Astrocyte (in vitro differentiated cells and primary cell): ENCODE results near the gene CIPC. TPM values are rescaled to one million over a fixed set of nuclear protein-coding genes. Genes with fewer than 3 reads are reported as not detected.

Experiments
- DNase-seq: peaks from one replicate; pipeline ENCODE4 v3.0.0-alpha.2; 2010; ENCODE audit warnings: low read depth
- FAIRE-seq: peaks from 2 replicates; lab custom pipeline; 2011; peaks lifted over from hg19 to GRCh38; lab: Jason Lieb, UNC
- H2AFZ ChIP-seq: 2 replicates; pipeline ENCODE4 v1.6.0; 2012; ENCODE audit warnings: low read depth, low read length, inconsistent platforms
- H3K27ac ChIP-seq: 2 replicates; pipeline ENCODE4 v1.5.1; 2011; ENCODE audit warnings: low read depth, low read length, inconsistent platforms
- H3K27me3 ChIP-seq: 2 replicates; pipeline ENCODE4 v1.6.0; 2011; ENCODE audit warnings: low read length, inconsistent platforms; ENCODE audit not compliant: insufficient read depth
- H3K36me3 ChIP-seq: 2 replicates; pipeline ENCODE4 v1.5.1; 2011; ENCODE audit warnings: low read length, inconsistent platforms; ENCODE audit not compliant: insufficient read depth
- H3K4me1 ChIP-seq: 2 replicates; pipeline ENCODE4 v1.5.1; 2011; ENCODE audit warnings: low read length, inconsistent platforms; ENCODE audit not compliant: insufficient read depth
- H3K4me2 ChIP-seq: 2 replicates; pipeline ENCODE4 v1.6.0; 2012; ENCODE audit warnings: low read length, inconsistent platforms
- H3K4me3 ChIP-seq: 2 replicates; pipeline ENCODE4 v1.5.1; 2011; ENCODE audit warnings: low read depth, mild to moderate bottlenecking, low read length, inconsistent platforms; ENCODE audit not compliant: insufficient read depth
- H3K79me2 ChIP-seq: 2 replicates; pipeline ENCODE4 v1.6.0; 2012; ENCODE audit warnings: mild to moderate bottlenecking, low read length, inconsistent platforms; ENCODE audit not compliant: insufficient read depth
- H3K9ac ChIP-seq: 2 replicates; pipeline ENCODE4 v1.6.0; 2012; ENCODE audit warnings: mild to moderate bottlenecking, low read length, inconsistent platforms
- H3K9me3 ChIP-seq: 2 replicates; pipeline ENCODE4 v1.5.1; 2012; ENCODE audit warnings: low read depth, mild to moderate bottlenecking, low read length, inconsistent platforms; ENCODE audit not compliant: insufficient read depth
- H4K20me1 ChIP-seq: 2 replicates; pipeline ENCODE4 v1.6.0; 2012; ENCODE audit warnings: low read length, inconsistent platforms; ENCODE audit not compliant: insufficient read depth
- H3K27ac Mint-ChIP-seq: one replicate; pipeline ENCODE4 v1.8.0; 2021; ENCODE audit warnings: mild to moderate bottlenecking, mixed read lengths; ENCODE audit not compliant: unreplicated experiment
- H3K27me3 Mint-ChIP-seq: one replicate; pipeline ENCODE4 v1.8.0; 2021; ENCODE audit warnings: low read depth, mixed read lengths; ENCODE audit not compliant: unreplicated experiment
- H3K36me3 Mint-ChIP-seq: one replicate; pipeline ENCODE4 v1.8.0; 2021; ENCODE audit warnings: low read depth, mixed read lengths; ENCODE audit not compliant: unreplicated experiment
- H3K4me1 Mint-ChIP-seq: one replicate; pipeline ENCODE4 v1.8.0; 2021; ENCODE audit warnings: low read depth, mixed read lengths; ENCODE audit not compliant: unreplicated experiment
- H3K4me3 Mint-ChIP-seq: one replicate; pipeline ENCODE4 v1.8.0; 2021; ENCODE audit warnings: mild to moderate bottlenecking, moderate library complexity, mixed read lengths; ENCODE audit not compliant: unreplicated experiment
- H3K9me3 Mint-ChIP-seq: one replicate; pipeline ENCODE4 v1.8.0; 2021; ENCODE audit warnings: mild to moderate bottlenecking, mixed read lengths; ENCODE audit not compliant: unreplicated experiment
- CTCF ChIP-seq: IDR thresholded peaks from 2 replicates; pipeline ENCODE4 v1.5.1; 2011; ENCODE audit warnings: low read depth, mild to moderate bottlenecking, inconsistent platforms, low read length, moderate library complexity; ENCODE audit not compliant: insufficient read depth
- EZH2 ChIP-seq: IDR thresholded peaks from 2 replicates; pipeline ENCODE4 v1.6.1; 2012; ENCODE audit warnings: mild to moderate bottlenecking, low read length, inconsistent platforms; ENCODE audit not compliant: insufficient read depth
- total RNA-seq: library from RNA; stranded (reverse); gene quantifications from 2 replicates; pipeline ENCODE4 v1.2.1, GENCODE V29; 2021

CIPC gene
- total RNA-seq, 1 donor from 2014 or later = 20.2 TPM

GRCh38 chr14:77105145-77105939 is 7.3 kb downstream of the CIPC start:
- no peak for FAIRE-seq
- H3K4me1 Mint-ChIP-seq = peaks cover 20% of the 10 kb centered on the region

GRCh38 chr14:77106666-77107065 is 8.6 kb downstream of the CIPC start:
- H3K4me3 Mint-ChIP-seq = no peak overlapping the region
- no peak for TF ChIP-seq EZH2
- Histone ChIP-seq H3K9ac (no peak overlapping the region), H3K79me2 (peaks cover 22% of the 10 kb centered on the region), H3K36me3 (peaks cover 7% of the 10 kb centered on the region), H3K27me3 (no peaks in the 10 kb centered on the region), H4K20me1 (peaks cover 14% of the 10 kb centered on the region), H3K27ac (no peak overlapping the region), H3K4me1 (peaks cover 4% of the 10 kb centered on the region), H3K9me3 (no peaks in the 10 kb centered on the region), H2AFZ (no peak overlapping the region), H3K4me3 (no peak overlapping the region), H3K4me2 (no peak overlapping the region)
- H3K9me3 Mint-ChIP-seq = no peaks in the 10 kb centered on the region
- no peak for FAIRE-seq
- peaks cover 27% of the 10 kb centered on the region for H3K4me1 Mint-ChIP-seq
- DNase-seq = no peak
- H3K36me3 Mint-ChIP-seq = peaks cover 1% of the 10 kb centered on the region
- H3K27me3 Mint-ChIP-seq = no peaks in the 10 kb centered on the region
- no peak overlapping the region for H3K27ac Mint-ChIP-seq

More at GRCh38 chr14:77105145-77105939, 7.3 kb downstream of the CIPC start:
- Mint-ChIP-seq H3K27ac (no peak overlapping the region), H3K36me3 (peaks cover 1% of the 10 kb centered on the region), H3K27me3 (no peaks in the 10 kb centered on the region), H3K4me3 (peak overlapping the region; percentile 42), H3K9me3 (no peaks in the 10 kb centered on the region)
- DNase-seq = no peak
- no peak overlapping the region for H3K4me2 ChIP-seq
- no peak overlapping the region for H3K27ac ChIP-seq
- peaks cover 28% of the 10 kb centered on the region for H3K79me2 ChIP-seq
- no peak overlapping the region for H2AFZ ChIP-seq
- peaks cover 14% of the 10 kb centered on the region for H4K20me1 ChIP-seq
- no peak overlapping the region for H3K9ac ChIP-seq
- H3K4me1 ChIP-seq = no peaks in the 10 kb centered on the region
- no peaks in the 10 kb centered on the region for H3K9me3 ChIP-seq
- H3K4me3 ChIP-seq = no peak overlapping the region
- H3K27me3 ChIP-seq = no peaks in the 10 kb centered on the region
- TF ChIP-seq CTCF (no peak), EZH2 (no peak)
- H3K36me3 ChIP-seq = peaks cover 7% of the 10 kb centered on the region

GRCh38 chr14:77107228-77107627 is 9.2 kb downstream of the CIPC start:
- H3K4me3 ChIP-seq = no peak overlapping the region
- DNase-seq (no peak), FAIRE-seq (no peak)
- TF ChIP-seq CTCF (no peak), EZH2 (no peak)
- peaks cover 1% of the 10 kb centered on the region for H3K36me3 Mint-ChIP-seq
- H3K27ac ChIP-seq = no peak overlapping the region
- H4K20me1 ChIP-seq = peaks cover 14% of the 10 kb centered on the region
- H3K27me3 ChIP-seq = no peaks in the 10 kb centered on the region
- peaks cover 7% of the 10 kb centered on the region for H3K36me3 ChIP-seq
- no peak overlapping the region for H2AFZ ChIP-seq
- H3K27me3 Mint-ChIP-seq = no peaks in the 10 kb centered on the region
- H3K4me1 Mint-ChIP-seq = peaks cover 30% of the 10 kb centered on the region
- H3K27ac Mint-ChIP-seq = no peak overlapping the region
- no peaks in the 10 kb centered on the region for H3K9me3 Mint-ChIP-seq
- no peak overlapping the region for H3K4me2 ChIP-seq
- no peaks in the 10 kb centered on the region for H3K9me3 ChIP-seq
- H3K4me3 Mint-ChIP-seq = no peak overlapping the region
- peaks cover 16% of the 10 kb centered on the region for H3K79me2 ChIP-seq
- peaks cover 4% of the 10 kb centered on the region for H3K4me1 ChIP-seq
- no peak overlapping the region for H3K9ac ChIP-seq
